ENCODE data around the gene CENPT.
"Not testable (repeated sequence)": the region's sequence is repeated elsewhere in the genome, so short reads cannot be mapped to it uniquely, and the experiment has no call there.

The CENPT gene

GRCh38 chr16:67874372-67874771 is 26.9 kb upstream of the CENPT start:
- no peak for DNase-seq (ENCODE audit: low spot score)

GRCh38 chr16:67873435-67874370 is 26.2 kb upstream of the CENPT start:
- DNase-seq (ENCODE audit: low spot score) = peak; percentile 31

- peak; percentile 95 for DNase-seq (ENCODE audit: low spot score)
These were observed 25.3 kb upstream of the CENPT start, which contains the start of gene EDC4 for GRCh38 chr16:67872631-67873434. TSS of gene EDC4 (plus strand) at chr16:67873052. CDS start at chr16:67873262, 210 bp downstream.

GRCh38 chr16:67872131-67872630 is 24.7 kb upstream of the CENPT start:
- DNase-seq (ENCODE audit: low spot score) = no peak

GRCh38 chr16:67871256-67871655 is 23.8 kb upstream of the CENPT start:
- no peak for DNase-seq (ENCODE audit: low spot score)

GRCh38 chr16:67869653-67870052 is 22.2 kb upstream of the CENPT start:
- DNase-seq (ENCODE audit: low spot score) = no peak

- DNase-seq (ENCODE audit: low spot score) = no peak
These were observed 20.8 kb upstream of the CENPT start for GRCh38 chr16:67868290-67868689.

GRCh38 chr16:67865318-67865717 is 17.8 kb upstream of the CENPT start:
- DNase-seq (ENCODE audit: low spot score) = peak; percentile 61

- no peak for DNase-seq (ENCODE audit: low spot score)
These were observed 17.1 kb upstream of the CENPT start for GRCh38 chr16:67864594-67864993.

- not testable (repeated sequence) for DNase-seq (ENCODE audit: low spot score)
These were observed 16.6 kb upstream of the CENPT start for GRCh38 chr16:67864044-67864443.

GRCh38 chr16:67862623-67863583 is 15.4 kb upstream of the CENPT start:
- peak; percentile 18 for DNase-seq (ENCODE audit: low spot score)

- DNase-seq (ENCODE audit: low spot score) = no peak
These were observed 14.4 kb upstream of the CENPT start for GRCh38 chr16:67861877-67862276.

GRCh38 chr16:67860589-67861398 is 13.3 kb upstream of the CENPT start:
- DNase-seq (ENCODE audit: low spot score) = peak; percentile 74

GRCh38 chr16:67858500-67858899 is 11.0 kb upstream of the CENPT start:
- no peak for DNase-seq (ENCODE audit: low spot score)

GRCh38 chr16:67857547-67858233 is 10.2 kb upstream of the CENPT start:
- DNase-seq (ENCODE audit: low spot score) = peak; percentile 94

GRCh38 chr16:67856927-67857546 is 9.5 kb upstream of the CENPT start:
- DNase-seq (ENCODE audit: low spot score) = no peak

- no peak for DNase-seq (ENCODE audit: low spot score)
These were observed 8.3 kb upstream of the CENPT start for GRCh38 chr16:67855789-67856188.

GRCh38 chr16:67853670-67854069 is 6.2 kb upstream of the CENPT start:
- DNase-seq (ENCODE audit: low spot score) = no peak

GRCh38 chr16:67848118-67848517 is 625 bp upstream of the CENPT start:
- DNase-seq (ENCODE audit: low spot score) = no peak
